SK-N-SH (cell line): ENCODE measurements around the gene MAMLD1. TPM values are rescaled to one million over a fixed set of nuclear protein-coding genes. Genes with fewer than 3 reads are reported as not detected.

ENCODE experiments used
- CTCF ChIA-PET: fragments of 300-600, 350-600 bp; formaldehyde crosslinking; extraction: SDS; loops from one replicate; lab custom pipeline; 2021; lab: Yijun Ruan, JAX
- POLR2A ChIA-PET: fragments of 350-600 bp; sonication (Branson Sonifier 250); formaldehyde crosslinking; extraction: SDS; loops from one replicate; lab custom pipeline; 2020; ENCODE audit warnings: antibody characterized with exemption, inconsistent platforms; lab: Yijun Ruan, JAX
- DNase-seq: peaks from one replicate; pipeline ENCODE4 v3.0.0; 2012
- H2AFZ ChIP-seq: fragments of 200-600 bp; sonication (generic); 2 replicates; pipeline ENCODE4 v1.8.1; 2016; ENCODE audit warnings: antibody characterized with exemption, mild to moderate bottlenecking, low read depth
- H3F3A ChIP-seq: fragments of 200-600 bp; sonication (generic); replicated peaks from 2 replicates; pipeline ENCODE3; 2016; ENCODE audit warnings: antibody characterized with exemption, mild to moderate bottlenecking; ENCODE audit not compliant: insufficient read depth
- H3K27ac ChIP-seq, 2 experiments: fragments of 200-500 bp in 1 of 2; fragments of 200-600 bp in 1 of 2; sonication (Bioruptor generic) in 1 of 2; sonication (generic), shearing (Covaris generic) in 1 of 2; 2 replicates each; pipeline versions ENCODE4 v1.5.1 to v1.6.1; 2014 to 2016; ENCODE audit warnings: low read depth in 2 of 2, inconsistent platforms in 1 of 2, low read length in 1 of 2, mild to moderate bottlenecking in 1 of 2, mixed read lengths in 1 of 2
- H3K27me3 ChIP-seq: fragments of 200-600 bp; sonication (generic), shearing (Covaris generic); 2 replicates; pipeline ENCODE4 v1.6.1; 2016; ENCODE audit warnings: mixed run types; ENCODE audit not compliant: insufficient read depth
- H3K36me3 ChIP-seq, 2 experiments: fragments of 200-500 bp in 1 of 2; fragments of 200-600 bp in 1 of 2; sonication (Bioruptor generic) in 1 of 2; sonication (generic) in 1 of 2; replicated peaks in 1 of 2; 2 replicates each; pipeline versions ENCODE3 to v1.5.1; 2014 to 2016; ENCODE audit warnings: low read length in 1 of 2, mild to moderate bottlenecking in 1 of 2; ENCODE audit not compliant: insufficient read depth in 2 of 2, control insufficient read depth in 1 of 2
- H3K4me1 ChIP-seq, 2 experiments: fragments of 200-500 bp in 1 of 2; fragments of 200-600 bp in 1 of 2; sonication (Bioruptor generic) in 1 of 2; sonication (generic), shearing (Covaris generic) in 1 of 2; 2 replicates each; pipeline versions ENCODE4 v1.5.1 to v1.6.1; 2014 to 2016; ENCODE audit warnings: low read depth in 1 of 2, low read length in 1 of 2, mixed run types in 1 of 2; ENCODE audit not compliant: insufficient read depth in 2 of 2, control insufficient read depth in 1 of 2
- H3K4me2 ChIP-seq: fragments of 200-600 bp; sonication (generic), shearing (Covaris generic); 2 replicates; pipeline ENCODE4 v1.6.1; 2017; ENCODE audit warnings: mixed run types
- H3K4me3 ChIP-seq, 2 experiments: fragments of 200-500 bp in 1 of 2; fragments of 200-600 bp in 1 of 2; sonication (Bioruptor generic) in 1 of 2; sonication (generic), shearing (Covaris generic) in 1 of 2; 2 replicates each; pipeline versions ENCODE4 v1.5.1 to v1.8.1; 2014 to 2016; ENCODE audit warnings: low read depth in 2 of 2, inconsistent platforms in 1 of 2, low read length in 1 of 2, mild to moderate bottlenecking in 1 of 2, mixed read lengths in 1 of 2, moderate library complexity in 1 of 2
- H3K79me2 ChIP-seq: fragments of 200-600 bp; sonication (generic); 2 replicates; pipeline ENCODE4 v1.8.1; 2017; ENCODE audit warnings: mild to moderate bottlenecking; ENCODE audit not compliant: insufficient read depth
- H3K9ac ChIP-seq: fragments of 200-600 bp; sonication (generic); 2 replicates; pipeline ENCODE4 v1.6.1; 2017; ENCODE audit warnings: mixed run types
- H3K9me2 ChIP-seq: fragments of 200-600 bp; sonication (generic); 2 replicates; pipeline ENCODE4 v1.6.1; 2017; ENCODE audit warnings: mixed run types
- H3K9me3 ChIP-seq: fragments of 200-600 bp; sonication (generic); 2 replicates; pipeline ENCODE4 v1.6.1; 2017; ENCODE audit warnings: mixed run types, mild to moderate bottlenecking, moderate library complexity
- H4K20me1 ChIP-seq: fragments of 200-600 bp; sonication (generic); 2 replicates; pipeline ENCODE4 v1.6.1; 2017; ENCODE audit warnings: mild to moderate bottlenecking, mixed run types; ENCODE audit not compliant: insufficient read depth
- CHD2 ChIP-seq: fragments of 150-350 bp; IDR thresholded peaks from 2 replicates; pipeline ENCODE4 v1.6.1; 2018; ENCODE audit warnings: low read length; ENCODE audit not compliant: partially characterized antibody
- EP300 ChIP-seq, 2 experiments: IDR thresholded peaks; 2 replicates each; pipeline versions ENCODE4 v1.4.0 to v1.6.1; 2012; ENCODE audit warnings: borderline replicate concordance in 1 of 2, low read depth in 1 of 2, low read length in 1 of 2
- EZH2phosphoT487 ChIP-seq: fragments of 200-600 bp; sonication (generic); IDR thresholded peaks from 2 replicates; pipeline ENCODE4 v1.6.1; 2017; ENCODE audit warnings: low read depth, mixed run types, mild to moderate bottlenecking, antibody characterized with exemption, moderate library complexity, borderline replicate concordance
- FOSL2 ChIP-seq: IDR thresholded peaks from 2 replicates; pipeline ENCODE4 v1.4.0; 2012; ENCODE audit warnings: low read depth, mild to moderate bottlenecking, moderate library complexity, borderline replicate concordance
- FOXM1 ChIP-seq: IDR thresholded peaks from 2 replicates; pipeline ENCODE4 v1.4.0; 2012; ENCODE audit warnings: low read depth, mild to moderate bottlenecking
- GABPA ChIP-seq: IDR thresholded peaks from 2 replicates; pipeline ENCODE4 v1.4.0; 2012; ENCODE audit warnings: low read depth, mild to moderate bottlenecking
- JUND ChIP-seq: IDR thresholded peaks from 2 replicates; pipeline ENCODE4 v1.4.0; 2012
- MEF2A ChIP-seq: IDR thresholded peaks from 2 replicates; pipeline ENCODE4 v1.4.0; 2012; ENCODE audit warnings: low read depth, borderline replicate concordance
- MXI1 ChIP-seq: IDR thresholded peaks from 2 replicates; pipeline ENCODE4 v1.6.1; 2012; ENCODE audit warnings: mild to moderate bottlenecking, low read depth, low read length, improper control_type of control experiment
- NFIC ChIP-seq: IDR thresholded peaks from 2 replicates; pipeline ENCODE4 v1.4.0; 2012; ENCODE audit warnings: borderline replicate concordance
- NRF1 ChIP-seq: IDR thresholded peaks from 2 replicates; pipeline ENCODE4 v1.6.1; 2012; ENCODE audit warnings: low read depth, mild to moderate bottlenecking, low read length
- RCOR1 ChIP-seq: fragments of 150-350 bp; IDR thresholded peaks from 2 replicates; pipeline ENCODE4 v1.6.1; 2017; ENCODE audit warnings: antibody characterized with exemption, low read length
- RFX5 ChIP-seq: IDR thresholded peaks from 2 replicates; pipeline ENCODE4 v1.6.1; 2012; ENCODE audit warnings: mild to moderate bottlenecking, improper control_type of control experiment, low read length
- RXRA ChIP-seq: IDR thresholded peaks from 2 replicates; pipeline ENCODE4 v1.4.0; 2012; ENCODE audit warnings: low read depth, mild to moderate bottlenecking, borderline replicate concordance
- SIN3A ChIP-seq: IDR thresholded peaks from 2 replicates; pipeline ENCODE4 v1.6.1; 2012; ENCODE audit warnings: low read depth, mild to moderate bottlenecking, low read length, moderate library complexity, borderline replicate concordance
- SMC3 ChIP-seq: IDR thresholded peaks from 2 replicates; pipeline ENCODE4 v1.6.1; 2012; ENCODE audit warnings: low read depth, low read length, improper control_type of control experiment
- TCF12 ChIP-seq: IDR thresholded peaks from 2 replicates; pipeline ENCODE4 v1.4.0; 2012
- YY1 ChIP-seq: IDR thresholded peaks from 2 replicates; pipeline ENCODE4 v1.4.0; 2012; ENCODE audit warnings: low read depth, mild to moderate bottlenecking
- WGBS: methylation state at CpG from one replicate; pipeline ENCODE4 v1.1.6; 2017; ENCODE audit warnings: low lambda C conversion rate; 5-methylcytosine and 5-hydroxymethylcytosine counted together
- polyA plus RNA-seq, 3 experiments: library from polyadenylated mRNA; depleted of rRNA; stranded (reverse); fragments of >200 nt; gene quantifications; 2 replicates each; pipeline ENCODE4 v1.2.3, GENCODE V29; 2012
- TF ChIP-seq, protein P1 (sequence below): fragments of 150-350 bp; IDR thresholded peaks from 2 replicates; pipeline ENCODE4 v1.6.1; 2016; ENCODE audit warnings: mild to moderate bottlenecking, low read depth, low read length
- TF ChIP-seq, protein P2 (sequence below): IDR thresholded peaks from 2 replicates; pipeline ENCODE4 v1.4.0; 2012; ENCODE audit warnings: low read depth
- TF ChIP-seq, protein P3 (sequence below): IDR thresholded peaks from 2 replicates; pipeline ENCODE4 v1.4.0; 2012; ENCODE audit warnings: low read depth, borderline replicate concordance
- TF ChIP-seq, protein P4 (sequence below): fragments of 200-600 bp; sonication (generic); IDR thresholded peaks from 2 replicates; pipeline ENCODE4 v1.6.1; 2017; ENCODE audit warnings: antibody characterized with exemption, mild to moderate bottlenecking, moderate library complexity
- TF ChIP-seq, protein P5 (sequence below): IDR thresholded peaks from 2 replicates; pipeline ENCODE4; 2012

MAMLD1 gene
- polyA plus RNA-seq, 1 of the 3 experiments (the other 2 are of a cell fraction) = 4.4 TPM

DNA sequence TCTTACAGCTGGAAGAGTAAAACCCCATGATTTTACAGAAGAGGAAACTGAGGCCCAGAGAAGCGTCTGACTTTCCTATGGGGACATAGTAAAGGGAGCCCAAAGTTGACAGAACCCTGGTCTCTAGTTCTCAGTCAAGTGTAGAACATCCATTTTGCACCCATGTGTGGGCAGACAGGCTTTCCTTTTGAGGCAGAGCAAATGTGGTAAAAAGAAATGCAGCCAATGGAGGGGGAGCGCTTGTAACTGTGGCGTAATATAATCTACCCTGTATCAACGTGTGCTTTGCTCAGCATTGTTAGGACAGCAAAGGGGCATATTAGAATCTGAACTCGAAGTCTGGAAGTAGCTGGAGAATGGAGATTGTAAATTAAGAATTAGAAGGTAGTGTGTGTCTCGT lies 8.8 kb downstream of the MAMLD1 start:
- no peaks in the 10 kb centered on the region for H4K20me1 ChIP-seq
- H3K9ac ChIP-seq = no peak overlapping the region
- TF ChIP-seq FOXM1 (no peak), SIN3A (no peak), EP300 (IDR thresholded peaks at IDR 0.05; ENCODE audit: borderline replicate concordance in 1 of 2, low read depth in 1 of 2, low read length in 1 of 2) (no peak), MEF2A (no peak), YY1 (no peak), GABPA (no peak), RFX5 (no peak), NRF1 (no peak)
- TF ChIP-seq, protein P1, sequence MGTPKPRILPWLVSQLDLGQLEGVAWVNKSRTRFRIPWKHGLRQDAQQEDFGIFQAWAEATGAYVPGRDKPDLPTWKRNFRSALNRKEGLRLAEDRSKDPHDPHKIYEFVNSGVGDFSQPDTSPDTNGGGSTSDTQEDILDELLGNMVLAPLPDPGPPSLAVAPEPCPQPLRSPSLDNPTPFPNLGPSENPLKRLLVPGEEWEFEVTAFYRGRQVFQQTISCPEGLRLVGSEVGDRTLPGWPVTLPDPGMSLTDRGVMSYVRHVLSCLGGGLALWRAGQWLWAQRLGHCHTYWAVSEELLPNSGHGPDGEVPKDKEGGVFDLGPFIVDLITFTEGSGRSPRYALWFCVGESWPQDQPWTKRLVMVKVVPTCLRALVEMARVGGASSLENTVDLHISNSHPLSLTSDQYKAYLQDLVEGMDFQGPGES = no peak
- H3K4me2 ChIP-seq = no peak overlapping the region
- no peak overlapping the region for H3K27ac ChIP-seq
- no peaks in the 10 kb centered on the region for H3F3A ChIP-seq
- 58% methylated on average over 6 of the region's 6 CpGs for WGBS
- peaks cover 54% of the 10 kb centered on the region for H3K79me2 ChIP-seq
- CTCF ChIA-PET = no interaction called here
- H3K4me1 ChIP-seq = no peaks in the 10 kb centered on the region
- DNase-seq = no peak
- no peaks in the 10 kb centered on the region for H3K9me2 ChIP-seq
- H2AFZ ChIP-seq = no peak overlapping the region
- H3K4me3 ChIP-seq = no peak overlapping the region
- H3K9me3 ChIP-seq = no peaks in the 10 kb centered on the region
- POLR2A ChIA-PET = no interaction called here
- H3K36me3 ChIP-seq = no peaks in the 10 kb centered on the region
- H3K27me3 ChIP-seq = no peaks in the 10 kb centered on the region

DNA sequence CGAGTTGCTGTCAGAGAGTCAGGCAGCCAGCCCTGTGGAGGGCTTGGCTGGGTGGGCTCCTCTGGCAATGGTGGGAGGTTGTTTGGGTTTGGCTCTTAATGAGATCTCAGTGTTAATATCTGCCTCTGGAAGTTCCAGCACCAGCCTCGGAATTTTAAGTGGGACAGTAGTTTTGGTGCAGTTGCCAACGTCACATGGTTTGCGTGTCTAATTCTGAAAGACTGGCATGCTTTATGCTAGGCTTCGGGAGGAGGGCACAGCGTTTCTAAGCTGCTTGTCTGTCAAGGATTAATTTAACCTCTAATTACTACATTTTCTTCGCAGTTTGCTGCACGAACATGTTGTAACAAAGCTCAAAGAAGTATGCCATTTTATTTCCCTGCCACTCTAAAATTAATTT lies 9.2 kb downstream of the MAMLD1 start:
- H3K9me3 ChIP-seq = no peaks in the 10 kb centered on the region
- H3K9me2 ChIP-seq = no peaks in the 10 kb centered on the region

More for the DNA sequence above, 9.2 kb downstream of the MAMLD1 start:
- WGBS = 42% methylated on average over 8 of the region's 8 CpGs
- Histone ChIP-seq H2AFZ (no peak overlapping the region), H3K79me2 (peaks cover 50% of the 10 kb centered on the region), H3K27me3 (no peaks in the 10 kb centered on the region), H3K4me2 (no peak overlapping the region), H3K4me3 (no peak overlapping the region), H3F3A (no peaks in the 10 kb centered on the region), H3K4me1 (no peaks in the 10 kb centered on the region), H3K36me3 (no peaks in the 10 kb centered on the region), H3K9ac (no peak overlapping the region), H3K27ac (no peak overlapping the region), H4K20me1 (no peaks in the 10 kb centered on the region)
- no peak for TF ChIP-seq GABPA
- TF ChIP-seq NFIC = no peak
- TF ChIP-seq, protein P2, sequence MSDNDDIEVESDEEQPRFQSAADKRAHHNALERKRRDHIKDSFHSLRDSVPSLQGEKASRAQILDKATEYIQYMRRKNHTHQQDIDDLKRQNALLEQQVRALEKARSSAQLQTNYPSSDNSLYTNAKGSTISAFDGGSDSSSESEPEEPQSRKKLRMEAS = no peak
- TF ChIP-seq FOSL2 = no peak
- TF ChIP-seq RXRA = no peak
- TF ChIP-seq, protein P3, sequence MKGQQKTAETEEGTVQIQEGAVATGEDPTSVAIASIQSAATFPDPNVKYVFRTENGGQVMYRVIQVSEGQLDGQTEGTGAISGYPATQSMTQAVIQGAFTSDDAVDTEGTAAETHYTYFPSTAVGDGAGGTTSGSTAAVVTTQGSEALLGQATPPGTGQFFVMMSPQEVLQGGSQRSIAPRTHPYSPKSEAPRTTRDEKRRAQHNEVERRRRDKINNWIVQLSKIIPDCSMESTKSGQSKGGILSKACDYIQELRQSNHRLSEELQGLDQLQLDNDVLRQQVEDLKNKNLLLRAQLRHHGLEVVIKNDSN = no peak
- no peak for TF ChIP-seq TCF12
- TF ChIP-seq JUND = no peak
- TF ChIP-seq, protein P4, sequence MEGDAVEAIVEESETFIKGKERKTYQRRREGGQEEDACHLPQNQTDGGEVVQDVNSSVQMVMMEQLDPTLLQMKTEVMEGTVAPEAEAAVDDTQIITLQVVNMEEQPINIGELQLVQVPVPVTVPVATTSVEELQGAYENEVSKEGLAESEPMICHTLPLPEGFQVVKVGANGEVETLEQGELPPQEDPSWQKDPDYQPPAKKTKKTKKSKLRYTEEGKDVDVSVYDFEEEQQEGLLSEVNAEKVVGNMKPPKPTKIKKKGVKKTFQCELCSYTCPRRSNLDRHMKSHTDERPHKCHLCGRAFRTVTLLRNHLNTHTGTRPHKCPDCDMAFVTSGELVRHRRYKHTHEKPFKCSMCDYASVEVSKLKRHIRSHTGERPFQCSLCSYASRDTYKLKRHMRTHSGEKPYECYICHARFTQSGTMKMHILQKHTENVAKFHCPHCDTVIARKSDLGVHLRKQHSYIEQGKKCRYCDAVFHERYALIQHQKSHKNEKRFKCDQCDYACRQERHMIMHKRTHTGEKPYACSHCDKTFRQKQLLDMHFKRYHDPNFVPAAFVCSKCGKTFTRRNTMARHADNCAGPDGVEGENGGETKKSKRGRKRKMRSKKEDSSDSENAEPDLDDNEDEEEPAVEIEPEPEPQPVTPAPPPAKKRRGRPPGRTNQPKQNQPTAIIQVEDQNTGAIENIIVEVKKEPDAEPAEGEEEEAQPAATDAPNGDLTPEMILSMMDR = no peak
- TF ChIP-seq, protein P1 = no peak
- TF ChIP-seq, protein P5, sequence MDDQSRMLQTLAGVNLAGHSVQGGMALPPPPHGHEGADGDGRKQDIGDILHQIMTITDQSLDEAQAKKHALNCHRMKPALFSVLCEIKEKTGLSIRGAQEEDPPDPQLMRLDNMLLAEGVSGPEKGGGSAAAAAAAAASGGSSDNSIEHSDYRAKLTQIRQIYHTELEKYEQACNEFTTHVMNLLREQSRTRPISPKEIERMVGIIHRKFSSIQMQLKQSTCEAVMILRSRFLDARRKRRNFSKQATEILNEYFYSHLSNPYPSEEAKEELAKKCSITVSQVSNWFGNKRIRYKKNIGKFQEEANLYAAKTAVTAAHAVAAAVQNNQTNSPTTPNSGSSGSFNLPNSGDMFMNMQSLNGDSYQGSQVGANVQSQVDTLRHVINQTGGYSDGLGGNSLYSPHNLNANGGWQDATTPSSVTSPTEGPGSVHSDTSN = no peak
- no peak for TF ChIP-seq SMC3
- TF ChIP-seq SIN3A = no peak
- no peak for TF ChIP-seq EZH2phosphoT487
- TF ChIP-seq RCOR1 = no peak
- TF ChIP-seq CHD2 = no peak
- no peak for TF ChIP-seq MXI1
- POLR2A ChIA-PET = no interaction called here
- CTCF ChIA-PET = no interaction called here
- DNase-seq = no peak
